ENCODE measurements around the gene CDKN1B.

CDKN1B gene

DNA sequence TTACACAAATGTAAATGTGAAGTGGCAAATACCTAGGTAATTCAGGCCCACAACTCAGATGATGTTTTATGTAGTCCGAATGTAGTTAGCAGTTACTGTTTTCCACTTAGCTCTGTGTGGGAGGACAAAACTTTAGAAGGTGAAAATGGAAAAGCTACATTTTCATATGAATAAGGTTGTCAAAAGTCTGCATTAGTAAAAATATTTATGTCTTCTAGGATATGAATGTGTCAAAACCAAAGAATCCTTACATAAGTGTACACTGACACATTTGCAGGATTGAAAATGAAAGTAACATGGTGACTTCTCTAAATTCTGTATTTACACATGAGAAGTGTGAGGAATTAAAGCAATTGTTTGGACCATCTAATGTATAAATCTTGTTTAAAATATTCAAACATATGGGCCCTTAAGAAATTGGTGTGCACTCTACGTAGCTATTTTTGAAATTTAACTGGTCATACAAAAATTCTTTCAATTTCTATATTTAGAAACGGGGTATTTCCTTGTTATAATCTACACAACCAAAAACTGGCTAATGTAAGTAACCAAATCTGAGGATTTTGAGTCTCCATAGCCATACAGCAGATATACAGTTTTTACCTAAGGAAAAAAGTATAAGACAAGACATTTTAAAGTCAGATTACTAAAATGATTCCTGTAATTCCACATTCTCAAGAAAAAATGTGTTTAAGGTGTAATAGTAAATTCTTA lies 5.4 kb downstream of the CDKN1B start:
- Histone ChIP-seq H3K36me3 (ENCODE audit: insufficient read depth, low read length) (peaks cover 50% of the 10 kb centered on the region), H2AFZ (ENCODE audit: low read depth, low read length) (no peak overlapping the region), H3K27me3 (ENCODE audit: insufficient read depth, low read length) (no peaks in the 10 kb centered on the region), H3K4me1 (ENCODE audit: insufficient read depth, low read length) (peaks cover 37% of the 10 kb centered on the region), H3K9me3 (ENCODE audit: low read length) (no peaks in the 10 kb centered on the region), H3K4me3 (ENCODE audit: low read length) (peak overlapping the region; percentile 77)

DNA sequence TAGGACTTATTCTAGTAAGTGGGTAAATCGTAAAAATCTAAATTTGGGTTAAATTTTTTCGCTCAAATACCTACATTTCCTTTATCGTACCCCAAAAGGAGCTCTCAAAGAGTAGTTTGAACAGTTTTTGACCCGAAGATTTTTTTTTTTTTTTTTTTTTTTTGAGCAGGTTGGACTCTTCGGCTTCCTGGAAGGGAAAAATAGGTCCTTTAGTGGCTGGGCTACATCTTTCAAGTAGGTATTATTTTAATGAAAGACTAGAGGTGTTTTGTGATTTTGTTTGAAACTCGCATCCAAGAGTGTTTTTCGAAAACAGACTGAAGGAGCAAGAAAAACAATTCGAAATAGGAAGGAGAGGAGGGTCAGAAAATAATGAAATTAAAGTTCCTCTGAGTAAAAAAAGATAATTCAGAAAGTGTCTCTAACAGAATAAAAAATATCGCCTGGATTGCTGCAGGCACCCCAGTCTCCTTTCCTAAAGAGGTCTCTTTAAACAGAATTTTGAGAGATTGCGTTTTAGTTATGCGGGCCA lies 6.0 kb downstream of the CDKN1B start:
- no peaks in the 10 kb centered on the region for H3K27me3 ChIP-seq (ENCODE audit: insufficient read depth, low read length)
- H3K9me3 ChIP-seq (ENCODE audit: low read length) = no peaks in the 10 kb centered on the region
- H3K4me1 ChIP-seq (ENCODE audit: insufficient read depth, low read length) = peaks cover 37% of the 10 kb centered on the region
- H2AFZ ChIP-seq (ENCODE audit: low read depth, low read length) = no peak overlapping the region
- peaks cover 48% of the 10 kb centered on the region for H3K36me3 ChIP-seq (ENCODE audit: insufficient read depth, low read length)
- peak overlapping the region; percentile 77 for H3K4me3 ChIP-seq (ENCODE audit: low read length)

DNA sequence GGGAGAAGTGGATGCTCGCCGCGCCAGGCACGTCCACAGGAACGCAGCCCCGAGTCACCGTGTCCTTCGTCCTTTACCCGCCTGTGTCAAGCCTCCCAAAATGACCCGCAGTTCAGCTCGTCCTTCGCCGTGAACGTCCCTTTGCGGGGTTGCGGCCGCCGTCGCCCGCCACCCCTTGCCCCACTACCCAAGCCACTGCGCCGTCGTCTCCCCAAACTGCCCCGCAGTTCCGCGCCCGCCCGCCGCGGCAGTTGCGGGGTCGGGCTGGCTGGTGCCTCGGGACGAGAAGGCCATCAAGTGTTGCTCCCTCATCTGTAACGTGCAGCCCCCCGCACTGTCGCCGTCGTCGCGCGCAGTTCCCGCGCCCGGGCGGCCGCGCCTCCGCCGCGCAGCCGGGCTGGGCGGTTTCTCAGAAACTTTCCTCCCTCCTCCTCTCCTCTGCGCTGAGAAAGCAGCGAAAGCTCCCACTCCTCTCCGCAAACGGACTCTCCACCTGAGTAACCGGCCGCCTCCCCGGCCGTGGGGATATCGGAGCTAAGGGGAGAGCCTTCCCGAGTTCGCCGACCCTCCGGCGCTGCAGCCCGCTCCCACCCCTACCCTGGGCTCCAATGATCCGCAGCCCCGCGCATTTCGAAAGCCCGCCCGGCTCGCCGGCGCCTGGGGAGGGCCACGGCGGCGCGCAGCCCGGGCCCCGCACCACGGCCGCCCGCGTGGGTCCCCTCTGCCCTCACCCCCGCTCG lies 6.7 kb downstream of the CDKN1B start:
- Histone ChIP-seq H3K36me3 (ENCODE audit: insufficient read depth, low read length) (peaks cover 45% of the 10 kb centered on the region), H3K27me3 (ENCODE audit: insufficient read depth, low read length) (no peaks in the 10 kb centered on the region), H3K9me3 (ENCODE audit: low read length) (no peaks in the 10 kb centered on the region), H2AFZ (ENCODE audit: low read depth, low read length) (no peak overlapping the region), H3K4me1 (ENCODE audit: insufficient read depth, low read length) (peaks cover 37% of the 10 kb centered on the region), H3K4me3 (ENCODE audit: low read length) (peak overlapping the region; percentile 77)

DNA sequence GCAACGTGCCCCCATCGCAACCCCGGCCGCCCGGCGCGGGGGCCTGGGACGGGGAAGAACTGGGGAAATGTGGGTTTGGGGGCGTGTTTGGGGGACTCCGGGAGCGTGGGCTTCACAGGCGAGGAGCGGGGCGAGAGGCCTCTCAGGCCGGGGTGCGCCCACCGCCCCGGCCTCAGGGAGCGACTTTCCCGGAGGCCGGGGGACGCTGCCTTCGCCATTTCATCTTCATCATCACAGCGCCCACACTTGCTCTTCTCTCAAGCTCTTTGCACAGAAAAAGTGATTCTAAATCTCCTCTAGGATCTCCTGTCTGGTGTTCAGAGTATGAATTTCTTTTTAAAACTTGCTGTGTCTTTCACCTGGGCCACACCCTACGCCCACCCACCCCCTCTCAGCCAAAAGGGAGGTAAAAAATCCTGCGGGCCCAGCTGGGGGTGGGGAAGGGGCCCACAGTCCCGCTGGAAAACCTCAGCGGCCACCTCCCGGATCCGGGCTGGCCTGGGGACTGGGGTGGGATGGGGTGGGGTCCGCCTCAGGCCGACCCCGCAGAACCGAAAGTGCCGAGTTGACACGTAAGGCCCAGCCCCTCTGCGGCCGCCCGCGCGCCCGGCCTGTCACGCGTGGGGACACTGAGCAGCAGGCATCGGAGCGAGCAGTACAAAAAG lies 7.4 kb downstream of the CDKN1B start:
- H3K4me3 ChIP-seq (ENCODE audit: low read length) = peak overlapping the region; percentile 77
- peaks cover 36% of the 10 kb centered on the region for H3K4me1 ChIP-seq (ENCODE audit: insufficient read depth, low read length)
- H3K9me3 ChIP-seq (ENCODE audit: low read length) = no peaks in the 10 kb centered on the region
- H3K36me3 ChIP-seq (ENCODE audit: insufficient read depth, low read length) = peaks cover 39% of the 10 kb centered on the region
- no peak overlapping the region for H2AFZ ChIP-seq (ENCODE audit: low read depth, low read length)
- H3K27me3 ChIP-seq (ENCODE audit: insufficient read depth, low read length) = no peaks in the 10 kb centered on the region

DNA sequence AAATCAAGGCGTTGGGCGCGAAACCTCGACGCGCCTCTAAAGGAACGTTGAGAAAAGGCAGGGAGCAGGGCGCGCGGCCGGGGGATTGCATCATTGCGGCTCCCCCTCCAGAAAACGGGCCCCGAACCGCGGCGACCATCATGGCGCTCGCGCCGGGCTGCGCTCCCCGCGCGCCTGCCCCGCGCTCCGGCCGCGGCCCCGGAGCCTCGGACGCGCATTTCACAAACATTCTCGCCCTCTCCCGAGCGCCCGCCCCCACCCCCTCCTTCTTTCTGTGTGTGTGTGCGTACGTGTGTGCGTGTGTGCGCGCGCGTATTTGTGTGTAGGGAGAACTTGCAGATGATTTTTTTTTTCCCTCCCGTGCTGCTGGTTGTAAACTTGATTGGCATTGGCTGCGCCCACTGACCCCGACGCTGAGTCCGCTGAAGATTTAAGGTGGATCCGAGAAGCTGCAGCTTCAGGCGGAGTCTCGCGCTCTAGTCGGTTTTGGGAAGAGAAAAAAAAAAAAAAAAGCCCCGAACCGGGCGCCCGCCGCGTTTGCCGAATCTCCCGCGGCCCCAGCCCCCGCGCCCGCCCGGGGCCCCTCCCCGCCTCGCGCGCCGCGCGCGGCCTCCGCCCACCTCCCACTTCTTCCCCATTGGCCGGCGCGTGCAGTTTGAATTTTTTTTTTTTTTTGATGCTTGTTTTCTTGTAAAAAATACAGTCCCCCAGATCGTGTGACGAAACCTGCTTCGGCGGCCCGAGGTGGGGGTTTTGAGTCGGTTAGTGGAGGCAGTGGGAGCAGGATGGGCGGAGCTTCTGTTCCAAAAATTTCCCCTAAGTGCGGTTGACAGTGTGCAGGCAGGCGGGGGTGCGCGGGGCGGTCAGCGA lies 8.2 kb downstream of the CDKN1B start:
- Histone ChIP-seq H3K9me3 (ENCODE audit: low read length) (no peaks in the 10 kb centered on the region), H3K27me3 (ENCODE audit: insufficient read depth, low read length) (no peaks in the 10 kb centered on the region), H3K4me3 (ENCODE audit: low read length) (peak overlapping the region; percentile 77), H2AFZ (ENCODE audit: low read depth, low read length) (peak overlapping the region; percentile 12), H3K4me1 (ENCODE audit: insufficient read depth, low read length) (peaks cover 31% of the 10 kb centered on the region), H3K36me3 (ENCODE audit: insufficient read depth, low read length) (peaks cover 31% of the 10 kb centered on the region)

DNA sequence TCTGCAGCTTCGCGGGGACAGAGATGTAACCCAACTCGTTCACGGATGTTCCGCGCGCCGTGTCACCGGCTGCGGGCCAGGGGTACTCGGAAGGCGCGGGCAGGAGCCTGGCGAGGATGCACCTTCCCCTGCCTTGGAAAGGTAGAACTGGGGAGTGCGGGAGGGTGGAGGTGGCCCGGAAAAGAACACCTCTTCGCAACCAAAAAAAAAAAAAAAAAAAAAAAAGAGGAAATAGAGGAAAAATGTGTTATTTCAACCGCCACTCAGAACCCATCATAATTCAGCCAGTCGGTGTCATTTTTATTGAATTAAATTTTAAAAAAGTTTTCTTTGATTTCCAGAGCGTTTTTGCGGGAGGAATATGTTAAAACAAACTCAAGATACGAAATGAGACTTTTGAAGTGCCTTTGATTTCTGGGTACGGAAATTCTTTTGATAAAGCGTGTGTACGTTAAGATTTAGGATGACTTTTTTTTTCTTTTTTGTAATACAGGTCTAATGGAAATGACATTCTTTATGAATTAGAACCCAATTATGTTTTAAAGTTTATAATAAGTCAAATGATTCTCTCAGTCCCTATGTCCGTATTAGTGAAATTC lies 8.9 kb downstream of the CDKN1B start:
- Histone ChIP-seq H3K4me3 (ENCODE audit: low read length) (peak overlapping the region; percentile 77), H3K9me3 (ENCODE audit: low read length) (no peaks in the 10 kb centered on the region), H3K36me3 (ENCODE audit: insufficient read depth, low read length) (peaks cover 24% of the 10 kb centered on the region), H2AFZ (ENCODE audit: low read depth, low read length) (peak overlapping the region; percentile 12), H3K4me1 (ENCODE audit: insufficient read depth, low read length) (peaks cover 24% of the 10 kb centered on the region), H3K27me3 (ENCODE audit: insufficient read depth, low read length) (no peaks in the 10 kb centered on the region)

DNA sequence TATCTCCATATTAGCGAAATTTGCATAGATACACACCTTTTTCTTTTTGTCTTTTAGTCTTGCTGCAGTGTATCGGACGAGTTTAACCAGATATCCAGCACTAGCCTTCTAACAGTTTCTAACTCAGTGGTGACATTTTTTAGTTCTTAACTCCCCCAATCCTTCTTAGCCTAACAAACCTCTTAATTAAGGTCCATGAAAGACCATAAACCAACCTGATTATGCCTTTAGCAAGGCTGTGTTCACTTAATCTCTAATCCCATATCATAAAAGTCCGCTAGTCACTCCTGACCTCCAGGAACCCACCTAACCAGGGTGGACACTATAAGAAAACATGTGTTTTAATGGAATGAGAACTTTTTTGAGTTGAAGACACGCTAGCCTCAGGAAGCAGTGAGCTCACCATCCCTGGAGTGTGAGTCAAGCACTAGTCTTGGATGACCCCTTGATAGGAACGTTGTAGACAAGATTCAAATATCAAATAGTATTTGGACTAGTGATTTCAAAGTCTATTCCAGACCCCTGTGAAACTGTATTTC lies 9.5 kb downstream of the CDKN1B start:
- Histone ChIP-seq H3K4me1 (ENCODE audit: insufficient read depth, low read length) (peaks cover 19% of the 10 kb centered on the region), H2AFZ (ENCODE audit: low read depth, low read length) (no peak overlapping the region), H3K9me3 (ENCODE audit: low read length) (no peaks in the 10 kb centered on the region), H3K27me3 (ENCODE audit: insufficient read depth, low read length) (no peaks in the 10 kb centered on the region), H3K36me3 (ENCODE audit: insufficient read depth, low read length) (peaks cover 18% of the 10 kb centered on the region), H3K4me3 (ENCODE audit: low read length) (peak overlapping the region; percentile 77)

DNA sequence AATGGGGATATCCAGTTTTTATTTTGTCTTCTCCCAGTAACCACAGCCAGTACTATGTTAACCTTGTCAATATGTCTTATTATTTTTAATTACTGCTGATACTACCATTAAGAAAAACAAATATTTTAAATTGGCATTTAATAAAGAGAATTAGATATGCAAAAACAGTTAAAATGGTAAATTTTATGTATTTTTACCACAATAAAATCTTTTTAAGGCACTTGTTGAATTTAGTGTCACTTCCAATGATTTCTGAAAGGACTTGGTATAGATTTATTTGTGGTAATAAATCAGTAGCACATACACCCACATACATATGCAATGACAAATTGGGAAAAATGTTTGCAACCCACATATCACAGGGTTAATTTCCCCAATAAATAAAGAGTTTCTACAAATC lies 14.0 kb downstream of the CDKN1B start:
- Histone ChIP-seq H3K9me3 (ENCODE audit: low read length) (no peaks in the 10 kb centered on the region), H3K4me1 (ENCODE audit: insufficient read depth, low read length) (peaks cover 7% of the 10 kb centered on the region), H3K4me3 (ENCODE audit: low read length) (no peak overlapping the region), H3K36me3 (ENCODE audit: insufficient read depth, low read length) (peaks cover 3% of the 10 kb centered on the region), H3K27me3 (ENCODE audit: insufficient read depth, low read length) (no peaks in the 10 kb centered on the region), H2AFZ (ENCODE audit: low read depth, low read length) (no peak overlapping the region)

DNA sequence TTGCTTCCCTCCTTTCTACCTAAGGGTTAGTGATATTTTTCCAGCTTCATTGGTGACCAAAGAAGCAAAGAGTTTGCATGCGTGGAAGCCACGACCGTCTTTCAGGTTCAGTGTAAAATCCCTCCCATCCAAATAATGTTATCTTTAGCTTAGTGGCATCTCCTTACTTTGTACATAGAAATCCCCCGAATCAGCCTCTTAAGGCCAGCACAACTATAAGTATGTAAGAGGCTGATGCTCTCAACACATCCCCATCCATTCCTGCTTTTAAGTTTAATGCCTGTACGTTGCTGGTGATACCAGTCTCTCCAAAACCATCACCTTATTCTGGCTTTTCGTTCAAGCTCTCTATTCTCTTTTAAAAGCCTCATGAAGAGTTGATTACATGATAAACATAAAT lies 14.6 kb downstream of the CDKN1B start:
- Histone ChIP-seq H3K4me3 (ENCODE audit: low read length) (no peak overlapping the region), H3K27me3 (ENCODE audit: insufficient read depth, low read length) (no peaks in the 10 kb centered on the region), H3K4me1 (ENCODE audit: insufficient read depth, low read length) (peaks cover 10% of the 10 kb centered on the region), H3K36me3 (ENCODE audit: insufficient read depth, low read length) (peaks cover 3% of the 10 kb centered on the region), H3K9me3 (ENCODE audit: low read length) (no peaks in the 10 kb centered on the region), H2AFZ (ENCODE audit: low read depth, low read length) (no peak overlapping the region)

DNA sequence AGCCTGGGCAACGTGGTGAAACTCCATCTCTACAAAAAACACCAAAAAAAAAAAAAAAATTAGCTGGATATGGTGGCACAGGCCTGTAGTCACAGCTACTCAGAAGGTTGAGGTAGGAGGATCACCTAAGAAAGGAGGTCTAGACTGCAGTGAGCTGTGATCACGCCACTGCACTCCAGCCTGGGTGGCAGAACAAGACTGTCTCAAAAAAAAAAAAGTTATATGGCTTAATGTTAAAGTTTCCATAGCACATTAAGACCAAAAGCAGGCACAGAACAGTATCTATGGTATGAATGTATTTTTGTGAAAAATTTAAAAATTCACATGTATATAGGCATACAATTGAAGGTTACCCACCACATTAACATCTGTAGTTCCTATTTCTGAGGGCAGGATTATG lies 15.9 kb downstream of the CDKN1B start:
- no peaks in the 10 kb centered on the region for H3K9me3 ChIP-seq (ENCODE audit: low read length)
- no peak overlapping the region for H2AFZ ChIP-seq (ENCODE audit: low read depth, low read length)
- H3K27me3 ChIP-seq (ENCODE audit: insufficient read depth, low read length) = no peaks in the 10 kb centered on the region
- H3K4me3 ChIP-seq (ENCODE audit: low read length) = no peak overlapping the region
- H3K36me3 ChIP-seq (ENCODE audit: insufficient read depth, low read length) = peaks cover 3% of the 10 kb centered on the region
- H3K4me1 ChIP-seq (ENCODE audit: insufficient read depth, low read length) = peaks cover 15% of the 10 kb centered on the region

DNA sequence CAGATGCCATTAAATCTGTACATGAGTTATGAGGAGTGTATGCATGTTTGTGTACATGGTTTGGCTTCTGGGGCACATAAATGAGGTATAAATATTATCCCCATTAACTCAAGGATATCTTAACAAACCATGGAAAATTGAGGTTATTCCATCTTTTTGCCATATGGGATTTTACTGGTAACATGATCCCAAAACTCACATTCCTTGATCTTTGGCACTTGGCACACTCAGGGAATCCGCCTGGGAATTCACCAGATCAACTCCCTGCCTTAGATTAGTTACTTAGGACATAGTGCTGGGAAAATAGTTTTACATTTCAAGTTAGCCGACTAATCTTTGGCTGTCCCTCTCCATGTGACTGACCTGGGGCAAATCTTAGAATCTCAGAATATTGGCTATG lies 16.9 kb downstream of the CDKN1B start:
- H3K27me3 ChIP-seq (ENCODE audit: insufficient read depth, low read length) = no peaks in the 10 kb centered on the region
- no peak overlapping the region for H2AFZ ChIP-seq (ENCODE audit: low read depth, low read length)
- H3K4me3 ChIP-seq (ENCODE audit: low read length) = no peak overlapping the region
- no peaks in the 10 kb centered on the region for H3K36me3 ChIP-seq (ENCODE audit: insufficient read depth, low read length)
- peaks cover 20% of the 10 kb centered on the region for H3K4me1 ChIP-seq (ENCODE audit: insufficient read depth, low read length)
- no peaks in the 10 kb centered on the region for H3K9me3 ChIP-seq (ENCODE audit: low read length)

DNA sequence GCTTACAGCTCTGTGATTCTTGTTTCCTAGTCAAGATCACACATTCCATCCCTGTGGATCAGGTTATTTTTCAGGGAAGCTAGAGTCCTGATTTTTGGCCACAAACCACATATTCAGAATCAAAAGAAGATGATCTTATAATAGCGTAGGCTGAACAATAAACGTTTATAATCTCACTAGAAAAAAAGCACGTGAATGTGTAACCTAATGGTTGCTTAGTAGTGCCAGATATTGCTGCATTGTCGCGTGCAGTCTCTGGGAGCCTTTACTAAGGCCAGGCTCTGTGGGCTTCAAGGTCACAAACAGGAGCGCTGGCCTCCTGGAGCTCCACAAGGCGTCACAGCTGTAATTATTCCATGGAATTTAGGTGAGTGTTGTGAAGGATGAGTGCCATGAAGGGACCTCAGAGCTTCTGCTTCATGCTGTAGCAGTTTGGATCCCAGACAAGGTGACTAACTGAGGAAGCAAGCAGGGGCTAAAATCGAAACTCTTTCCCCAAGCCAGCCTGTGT lies 17.4 kb downstream of the CDKN1B start:
- no peak overlapping the region for H2AFZ ChIP-seq (ENCODE audit: low read depth, low read length)
- H3K27me3 ChIP-seq (ENCODE audit: insufficient read depth, low read length) = no peaks in the 10 kb centered on the region
- no peaks in the 10 kb centered on the region for H3K9me3 ChIP-seq (ENCODE audit: low read length)
- H3K4me3 ChIP-seq (ENCODE audit: low read length) = no peak overlapping the region
- H3K36me3 ChIP-seq (ENCODE audit: insufficient read depth, low read length) = no peaks in the 10 kb centered on the region
- H3K4me1 ChIP-seq (ENCODE audit: insufficient read depth, low read length) = peaks cover 24% of the 10 kb centered on the region

Measured in neuron (in vitro differentiated cells).